H9 (cell line): ENCODE data around the gene HNRNPR. TPM values are rescaled to one million over a fixed set of nuclear protein-coding genes. Genes with fewer than 3 reads are reported as not detected.

Source experiments
- DNase-seq: peaks from one replicate; pipeline ENCODE4 v3.0.0-alpha.2; 2017
- H2AFZ ChIP-seq: one replicate; pipeline ENCODE4 v1.6.1; 2013; ENCODE audit warnings: mild to moderate bottlenecking, low read length, control low read depth, moderate library complexity
- H2AK5ac ChIP-seq: 2 replicates; pipeline ENCODE4 v1.6.1; 2013; ENCODE audit warnings: low read length, control low read depth, mixed read lengths; ENCODE audit not compliant: insufficient read length
- H2BK120ac ChIP-seq: one replicate; pipeline ENCODE4 v1.6.1; 2013; ENCODE audit warnings: low read depth, mild to moderate bottlenecking, low read length, control low read depth, inconsistent platforms; ENCODE audit not compliant: poor library complexity, severe bottlenecking
- H2BK12ac ChIP-seq: 2 replicates; pipeline ENCODE4 v1.6.1; 2013; ENCODE audit warnings: low read length, control low read depth, mixed read lengths, low read depth; ENCODE audit not compliant: insufficient read length
- H2BK15ac ChIP-seq: 2 replicates; pipeline ENCODE4 v1.6.1; 2013; ENCODE audit warnings: low read depth, low read length, control low read depth
- H2BK20ac ChIP-seq: one replicate; pipeline ENCODE4 v1.6.1; 2013; ENCODE audit warnings: low read depth, mild to moderate bottlenecking, low read length, control low read depth, inconsistent platforms; ENCODE audit not compliant: poor library complexity, severe bottlenecking
- H2BK5ac ChIP-seq: 2 replicates; pipeline ENCODE4 v1.6.1; 2013; ENCODE audit warnings: low read length, control low read depth, mixed read lengths; ENCODE audit not compliant: insufficient read length
- H3K14ac ChIP-seq: 2 replicates; pipeline ENCODE4 v1.6.1; 2013; ENCODE audit warnings: low read length, control low read depth; ENCODE audit not compliant: insufficient read depth
- H3K18ac ChIP-seq: 2 replicates; pipeline ENCODE4 v1.6.1; 2013; ENCODE audit warnings: low read depth, mild to moderate bottlenecking, mixed read lengths, low read length, control low read depth; ENCODE audit not compliant: insufficient read length
- H3K23ac ChIP-seq: 2 replicates; pipeline ENCODE4 v1.6.1; 2013; ENCODE audit warnings: low read length, control low read depth, mixed read lengths, low read depth; ENCODE audit not compliant: insufficient read length
- H3K23me2 ChIP-seq: 2 replicates; pipeline ENCODE4 v1.6.1; 2013; ENCODE audit warnings: low read depth, mild to moderate bottlenecking, mixed read lengths, low read length, control low read depth; ENCODE audit not compliant: insufficient read length, poor library complexity, severe bottlenecking
- H3K27ac ChIP-seq: 2 replicates; pipeline ENCODE4 v1.5.1; 2013; ENCODE audit warnings: low read length, control low read depth, mixed read lengths, low read depth; ENCODE audit not compliant: insufficient read length
- H3K27me3 ChIP-seq: 2 replicates; pipeline ENCODE4 v1.6.1; 2013; ENCODE audit warnings: low read length, control low read depth, inconsistent platforms; ENCODE audit not compliant: insufficient read depth
- H3K4ac ChIP-seq: 2 replicates; pipeline ENCODE4 v1.6.1; 2013; ENCODE audit warnings: low read depth, mild to moderate bottlenecking, control low read depth, inconsistent platforms, low read length, moderate library complexity
- H3K4me1 ChIP-seq: 2 replicates; pipeline ENCODE4 v1.6.1; 2013; ENCODE audit warnings: low read length, control low read depth, inconsistent platforms; ENCODE audit not compliant: insufficient read depth
- H3K4me2 ChIP-seq: 2 replicates; pipeline ENCODE4 v1.6.1; 2013; ENCODE audit warnings: low read length, control low read depth, mixed read lengths; ENCODE audit not compliant: insufficient read length, insufficient read depth
- H3K56ac ChIP-seq: 2 replicates; pipeline ENCODE4 v1.6.1; 2013; ENCODE audit warnings: low read depth, mild to moderate bottlenecking, mixed read lengths, low read length, control low read depth; ENCODE audit not compliant: insufficient read length
- H3K79me1 ChIP-seq: 2 replicates; pipeline ENCODE4 v1.6.1; 2013; ENCODE audit warnings: low read depth, mild to moderate bottlenecking, moderate library complexity, low read length, control low read depth, inconsistent platforms; ENCODE audit not compliant: insufficient read depth, poor library complexity, severe bottlenecking
- H3K79me2 ChIP-seq: 2 replicates; pipeline ENCODE4 v1.6.1; 2013; ENCODE audit warnings: low read length, control low read depth, inconsistent platforms; ENCODE audit not compliant: insufficient read depth
- H3K9ac ChIP-seq: 2 replicates; pipeline ENCODE4 v1.6.1; 2013; ENCODE audit warnings: low read length, control low read depth, mixed read lengths; ENCODE audit not compliant: insufficient read length; ENCODE audit errors: extremely low read depth
- H3K9me3 ChIP-seq: one replicate; pipeline ENCODE4 v1.6.1; 2013; ENCODE audit warnings: low read depth, low read length, inconsistent platforms; ENCODE audit not compliant: control insufficient read depth
- H3T11ph ChIP-seq: one replicate; pipeline ENCODE4 v1.6.1; 2013; ENCODE audit warnings: mild to moderate bottlenecking, low read length, control low read depth, inconsistent platforms
- H4K20me1 ChIP-seq: one replicate; pipeline ENCODE4 v1.6.1; 2013; ENCODE audit not compliant: control insufficient read depth, insufficient read length, insufficient read depth
- H4K5ac ChIP-seq: 2 replicates; pipeline ENCODE4 v1.6.1; 2013; ENCODE audit warnings: low read depth, mild to moderate bottlenecking, mixed read lengths, low read length, control low read depth; ENCODE audit not compliant: insufficient read length
- H4K8ac ChIP-seq: replicated peaks from 2 replicates; pipeline ENCODE4 v1.6.1; 2013; ENCODE audit warnings: low read length, control low read depth, mixed read lengths, low read depth; ENCODE audit not compliant: insufficient read length
- H4K91ac ChIP-seq: 2 replicates; pipeline ENCODE4 v1.6.1; 2013; ENCODE audit warnings: low read depth, mild to moderate bottlenecking, moderate library complexity, mixed read lengths, low read length, control low read depth; ENCODE audit not compliant: insufficient read length
- H3K27ac Mint-ChIP-seq, 3 experiments: 2 replicates in 2 of 3; 3 replicates in 1 of 3; pipeline ENCODE4 v1.8.0; 2020 to 2021; ENCODE audit warnings: mixed read lengths in 3 of 3, mild to moderate bottlenecking in 1 of 3, moderate library complexity in 1 of 3
- H3K27me3 Mint-ChIP-seq: 2 replicates; pipeline ENCODE4 v1.8.0; 2021; ENCODE audit warnings: low read depth, mild to moderate bottlenecking, moderate library complexity, mixed read lengths
- H3K36me3 Mint-ChIP-seq, 3 experiments: 2 replicates in 2 of 3; 3 replicates in 1 of 3; pipeline ENCODE4 v1.8.0; 2020 to 2021; ENCODE audit warnings: low read depth in 3 of 3, mixed read lengths in 3 of 3; ENCODE audit not compliant: insufficient read depth in 1 of 3
- H3K4me1 Mint-ChIP-seq, 2 experiments: 2 replicates each; pipeline ENCODE4 v1.8.0; 2020; ENCODE audit warnings: mixed read lengths in 2 of 2
- H3K4me3 Mint-ChIP-seq, 2 experiments: 2 replicates in 1 of 2; 3 replicates in 1 of 2; pipeline ENCODE4 v1.8.0; 2020 to 2021; ENCODE audit warnings: mild to moderate bottlenecking in 2 of 2, mixed read lengths in 2 of 2, moderate library complexity in 1 of 2
- H3K9me3 Mint-ChIP-seq, 2 experiments: 2 replicates in 1 of 2; 3 replicates in 1 of 2; pipeline ENCODE4 v1.8.0; 2020; ENCODE audit warnings: mild to moderate bottlenecking in 2 of 2, mixed read lengths in 2 of 2, moderate library complexity in 1 of 2
- WGBS: extraction: QIAGEN DNeasy Blood & Tissue Kit; methylation state at CpG from one replicate; pipeline ENCODE4 v1.1.7; 2013; ENCODE audit warnings: missing lambda C conversion rate, low lambda C conversion rate, mixed read lengths; ENCODE audit not compliant: insufficient read length; ENCODE audit errors: extremely low coverage; 5-methylcytosine and 5-hydroxymethylcytosine counted together
- total RNA-seq: library from RNA; stranded (reverse); gene quantifications from 2 replicates; pipeline ENCODE4 v1.2.1, GENCODE V29; 2021
- TF ChIP-seq, protein P1 (sequence below): fragments of 200-600 bp; sonication (generic); conservative IDR thresholded peaks from 3 replicates; pipeline ENCODE4 v1.8.0; 2021; ENCODE audit warnings: antibody characterized with exemption, mild to moderate bottlenecking

HNRNPR gene
- total RNA-seq, 1 experiment from 2014 or later = 196 TPM

GRCh38 chr1:23366146-23366545 is 22.1 kb upstream of the HNRNPR start:
- DNase-seq = no peak
- TF ChIP-seq, protein P1, sequence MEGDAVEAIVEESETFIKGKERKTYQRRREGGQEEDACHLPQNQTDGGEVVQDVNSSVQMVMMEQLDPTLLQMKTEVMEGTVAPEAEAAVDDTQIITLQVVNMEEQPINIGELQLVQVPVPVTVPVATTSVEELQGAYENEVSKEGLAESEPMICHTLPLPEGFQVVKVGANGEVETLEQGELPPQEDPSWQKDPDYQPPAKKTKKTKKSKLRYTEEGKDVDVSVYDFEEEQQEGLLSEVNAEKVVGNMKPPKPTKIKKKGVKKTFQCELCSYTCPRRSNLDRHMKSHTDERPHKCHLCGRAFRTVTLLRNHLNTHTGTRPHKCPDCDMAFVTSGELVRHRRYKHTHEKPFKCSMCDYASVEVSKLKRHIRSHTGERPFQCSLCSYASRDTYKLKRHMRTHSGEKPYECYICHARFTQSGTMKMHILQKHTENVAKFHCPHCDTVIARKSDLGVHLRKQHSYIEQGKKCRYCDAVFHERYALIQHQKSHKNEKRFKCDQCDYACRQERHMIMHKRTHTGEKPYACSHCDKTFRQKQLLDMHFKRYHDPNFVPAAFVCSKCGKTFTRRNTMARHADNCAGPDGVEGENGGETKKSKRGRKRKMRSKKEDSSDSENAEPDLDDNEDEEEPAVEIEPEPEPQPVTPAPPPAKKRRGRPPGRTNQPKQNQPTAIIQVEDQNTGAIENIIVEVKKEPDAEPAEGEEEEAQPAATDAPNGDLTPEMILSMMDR = no peak
- H2BK5ac ChIP-seq = no peak overlapping the region
- peaks cover 44% of the 10 kb centered on the region for H3K27me3 ChIP-seq
- Mint-ChIP-seq H3K4me3 (no peak overlapping the region), H3K9me3 (peaks cover 43 to 56% of the 10 kb centered on the region in 2 experiments), H3K27me3 (peaks cover 72% of the 10 kb centered on the region), H3K27ac (no peak overlapping the region), H3K36me3 (peaks cover 21 to 25% (median 23%) of the 10 kb centered on the region in 3 experiments), H3K4me1 (peaks cover 19 to 24% of the 10 kb centered on the region in 2 experiments)
- no peak overlapping the region for H3K4ac ChIP-seq
- H3K14ac ChIP-seq = no peak overlapping the region
- no peaks in the 10 kb centered on the region for H3K79me2 ChIP-seq
- WGBS = no CpG with 5 or more reads among the region's 2 CpGs
- H2BK15ac ChIP-seq = no peak overlapping the region
- H3K18ac ChIP-seq = no peak overlapping the region
- H3K9ac ChIP-seq = no peak overlapping the region
- no peak overlapping the region for H3K4me2 ChIP-seq
- peaks cover under 1% of the 10 kb centered on the region for H4K20me1 ChIP-seq
- H3K56ac ChIP-seq = no peak overlapping the region
- no peak overlapping the region for H4K5ac ChIP-seq
- H2AK5ac ChIP-seq = no peak overlapping the region
- peaks cover 5% of the 10 kb centered on the region for H3K23me2 ChIP-seq
- no peaks in the 10 kb centered on the region for H3K4me1 ChIP-seq
- no peak overlapping the region for H2AFZ ChIP-seq
- H3K79me1 ChIP-seq = no peaks in the 10 kb centered on the region
- no peak overlapping the region for H3T11ph ChIP-seq
- H2BK120ac ChIP-seq = no peak overlapping the region
- no peak overlapping the region for H2BK12ac ChIP-seq
- no peak overlapping the region for H3K27ac ChIP-seq
- H3K23ac ChIP-seq = no peak overlapping the region
- H3K9me3 ChIP-seq = peaks cover 25% of the 10 kb centered on the region
- H4K91ac ChIP-seq = no peak overlapping the region
- H4K8ac ChIP-seq = no peak overlapping the region
- no peak overlapping the region for H2BK20ac ChIP-seq
